ENCODE data around the gene CTIF.

The CTIF gene

DNA sequence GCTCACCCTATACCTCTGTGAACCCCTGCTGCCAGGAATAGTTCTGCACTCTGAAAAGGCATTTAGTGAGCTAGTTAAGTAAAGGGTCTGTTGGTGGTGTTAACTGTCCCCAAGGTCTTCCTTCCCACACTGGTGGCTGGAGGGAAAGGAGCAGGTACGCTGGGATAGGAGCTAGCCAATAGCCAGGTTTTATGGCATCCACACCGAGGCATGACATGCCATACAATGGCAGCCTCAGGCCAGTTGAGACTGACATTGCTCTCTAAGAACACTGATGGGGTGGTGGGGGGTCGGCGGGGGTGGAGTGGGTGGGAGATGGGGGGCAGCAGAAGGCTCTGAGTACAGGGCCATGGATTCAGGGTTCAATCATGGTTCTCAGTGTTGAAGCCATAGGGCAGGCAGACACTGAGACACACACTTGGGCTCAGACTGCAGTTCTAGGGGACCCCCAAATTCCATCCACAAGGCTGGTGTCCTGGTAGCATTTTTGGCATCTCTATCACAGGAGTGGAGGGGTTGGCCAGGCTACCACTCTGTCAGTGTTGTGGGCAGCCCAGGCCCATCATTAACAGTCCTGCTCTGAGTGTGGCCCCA lies 136.0 kb downstream of the CTIF start:
- TF ChIP-seq, protein P1, sequence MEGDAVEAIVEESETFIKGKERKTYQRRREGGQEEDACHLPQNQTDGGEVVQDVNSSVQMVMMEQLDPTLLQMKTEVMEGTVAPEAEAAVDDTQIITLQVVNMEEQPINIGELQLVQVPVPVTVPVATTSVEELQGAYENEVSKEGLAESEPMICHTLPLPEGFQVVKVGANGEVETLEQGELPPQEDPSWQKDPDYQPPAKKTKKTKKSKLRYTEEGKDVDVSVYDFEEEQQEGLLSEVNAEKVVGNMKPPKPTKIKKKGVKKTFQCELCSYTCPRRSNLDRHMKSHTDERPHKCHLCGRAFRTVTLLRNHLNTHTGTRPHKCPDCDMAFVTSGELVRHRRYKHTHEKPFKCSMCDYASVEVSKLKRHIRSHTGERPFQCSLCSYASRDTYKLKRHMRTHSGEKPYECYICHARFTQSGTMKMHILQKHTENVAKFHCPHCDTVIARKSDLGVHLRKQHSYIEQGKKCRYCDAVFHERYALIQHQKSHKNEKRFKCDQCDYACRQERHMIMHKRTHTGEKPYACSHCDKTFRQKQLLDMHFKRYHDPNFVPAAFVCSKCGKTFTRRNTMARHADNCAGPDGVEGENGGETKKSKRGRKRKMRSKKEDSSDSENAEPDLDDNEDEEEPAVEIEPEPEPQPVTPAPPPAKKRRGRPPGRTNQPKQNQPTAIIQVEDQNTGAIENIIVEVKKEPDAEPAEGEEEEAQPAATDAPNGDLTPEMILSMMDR (IDR thresholded peaks at IDR 0.05) = no peak

DNA sequence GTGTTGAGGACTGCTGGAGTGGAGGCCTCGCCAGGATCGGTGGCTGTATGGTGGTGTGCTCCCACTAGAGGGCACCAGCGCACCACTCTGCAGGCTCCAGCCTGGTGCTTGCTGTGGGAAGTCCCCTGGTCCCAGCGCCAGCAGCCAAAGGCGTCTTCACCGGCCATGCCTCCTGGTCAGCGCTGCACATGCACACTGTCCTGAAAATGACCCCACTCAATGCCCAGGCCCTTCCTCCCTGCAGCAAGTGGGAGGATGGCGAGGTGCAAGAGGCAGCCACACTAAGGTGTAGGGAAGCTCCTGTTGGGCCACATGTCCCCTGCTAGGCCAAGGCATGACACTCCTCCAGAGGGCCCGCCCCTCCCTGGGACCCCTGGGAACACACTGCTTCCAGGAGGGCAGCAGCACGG lies 136.5 kb downstream of the CTIF start:
- TF ChIP-seq, protein P1 (IDR thresholded peaks at IDR 0.05) = peak; percentile 84

DNA sequence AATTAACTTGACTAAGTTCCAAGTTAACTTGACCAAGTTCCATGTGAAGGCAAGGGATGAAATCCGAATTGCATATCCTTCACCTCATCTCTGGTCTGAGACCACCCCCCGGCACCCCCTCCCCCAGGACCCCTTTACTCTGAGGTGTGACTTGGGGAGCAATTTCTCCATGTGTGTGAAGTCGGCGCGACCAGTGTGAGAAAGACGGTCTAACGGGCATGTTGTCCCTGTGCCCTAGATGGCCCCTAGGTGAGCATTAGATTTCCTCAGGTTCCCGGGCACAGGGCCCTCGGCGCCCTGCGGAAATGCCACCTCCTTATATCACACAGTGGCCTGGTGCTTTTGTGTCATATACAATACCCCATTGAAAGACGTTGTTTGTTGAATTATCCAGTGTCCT lies 137.1 kb downstream of the CTIF start:
- TF ChIP-seq, protein P1 (IDR thresholded peaks at IDR 0.05) = no peak

DNA sequence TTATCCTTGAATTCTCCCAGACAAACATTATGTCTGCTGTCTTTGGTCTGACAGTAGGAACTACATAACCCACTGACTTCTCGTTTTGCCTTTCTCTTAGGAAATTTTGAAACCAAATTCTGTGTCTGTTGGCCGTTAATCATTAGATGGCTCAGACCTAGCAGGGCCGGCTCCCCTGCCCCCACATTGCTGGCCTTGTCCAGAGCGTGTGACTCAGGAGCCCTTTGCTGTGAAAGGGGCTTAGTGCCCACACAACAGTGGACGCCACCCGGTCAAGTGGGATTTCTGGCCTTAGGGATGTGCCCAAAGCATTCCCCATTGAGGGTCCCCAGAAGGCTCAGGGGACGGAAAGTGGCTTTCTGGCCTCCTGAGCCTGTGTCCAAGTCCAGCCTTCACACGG lies 137.5 kb downstream of the CTIF start:
- TF ChIP-seq, protein P1 (IDR thresholded peaks at IDR 0.05) = no peak

DNA sequence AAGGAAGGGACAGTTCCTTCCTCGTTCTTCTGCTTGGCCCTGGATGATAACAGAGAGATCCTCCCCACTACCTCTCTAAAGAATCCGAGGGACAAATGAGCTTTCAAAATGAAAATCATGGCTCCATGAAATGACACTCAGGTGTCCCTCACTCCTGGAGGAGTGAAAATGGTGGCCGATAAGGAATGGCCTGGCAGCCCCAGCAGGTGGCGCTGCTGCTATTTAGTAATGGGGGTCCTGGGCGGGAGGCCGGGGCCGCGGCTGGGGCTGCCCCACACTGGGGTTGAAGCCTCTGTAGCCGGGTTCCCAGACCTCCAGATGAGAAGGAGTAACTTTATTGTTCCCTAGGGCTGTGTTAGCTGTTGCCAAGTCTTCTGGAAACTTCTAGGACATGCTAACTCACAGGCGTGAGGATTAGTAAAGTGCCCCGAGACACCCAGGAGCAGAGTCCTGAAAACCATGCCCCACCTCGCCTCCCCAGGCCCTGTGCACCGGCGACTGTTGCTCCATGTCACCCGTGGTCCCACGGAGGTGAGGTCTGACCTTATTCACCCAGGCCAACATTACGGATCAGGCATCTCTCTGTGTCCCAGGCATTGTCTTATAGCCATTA lies 138.0 kb downstream of the CTIF start:
- TF ChIP-seq, protein P1 (IDR thresholded peaks at IDR 0.05) = peak; percentile 92

GRCh38 chr18:48678237-48679115 lies 139.6 kb downstream of the CTIF start:
- TF ChIP-seq, protein P1 (IDR thresholded peaks at IDR 0.05) = no peak

GRCh38 chr18:48679236-48679635 lies 140.4 kb downstream of the CTIF start:
- TF ChIP-seq, protein P1 (IDR thresholded peaks at IDR 0.05) = no peak

Data from LNCAP (cell line).